Naive thymus-derived CD4-positive, alpha-beta T cell (primary cell): Measurements from ENCODE around the gene DPP6. TPM values are rescaled to one million over a fixed set of nuclear protein-coding genes. Genes with fewer than 3 reads are reported as not detected.

Source experiments
- ATAC-seq: fragments of 150-1000 bp; cut with Tn5 transposase; 2 replicates; pipeline ENCODE4 v1.10.0; 2021; ENCODE audit warnings: mild to moderate bottlenecking, moderate library complexity
- CTCF ChIA-PET: fragments of 350-600 bp; sonication (Branson Sonifier 250); formaldehyde crosslinking; loops from one replicate; lab custom pipeline; 2021; ENCODE audit warnings: antibody characterized with exemption; lab: Charles Lee
- POLR2A ChIA-PET: fragments of 350-600 bp; sonication (Branson Sonifier 250); formaldehyde crosslinking; loops from one replicate; lab custom pipeline; 2021; ENCODE audit warnings: antibody characterized with exemption, inconsistent platforms; lab: Charles Lee
- DNase-seq, 9 donors: peaks; one replicate each; pipeline versions ENCODE4 v3.0.0 to v3.0.0-alpha.2; 2020 to 2022; ENCODE audit warnings: mixed read lengths in 1 of 9
- H3K27ac ChIP-seq: one replicate; pipeline ENCODE4 v1.7.0; 2013; ENCODE audit warnings: mild to moderate bottlenecking, low read depth, low read length, moderate library complexity
- H3K27me3 ChIP-seq, 2 donors: one replicate each; pipeline ENCODE4 v1.7.0; 2013; ENCODE audit warnings: low read length in 2 of 2, mild to moderate bottlenecking in 2 of 2, moderate library complexity in 2 of 2; ENCODE audit not compliant: control insufficient read depth in 2 of 2, insufficient read depth in 2 of 2
- H3K36me3 ChIP-seq, 3 experiments: 1 replicate in 2 of 3; 2 replicates in 1 of 3; pipeline ENCODE4 v1.7.0; 2013; ENCODE audit warnings: low read length in 3 of 3, mild to moderate bottlenecking in 3 of 3, moderate library complexity in 1 of 3; ENCODE audit not compliant: insufficient read depth in 3 of 3, control insufficient read depth in 2 of 3
- H3K4me1 ChIP-seq, 2 donors: one replicate each; pipeline ENCODE4 v1.7.0; 2013; ENCODE audit warnings: low read length in 2 of 2, mild to moderate bottlenecking in 2 of 2, moderate library complexity in 1 of 2; ENCODE audit not compliant: control insufficient read depth in 2 of 2, insufficient read depth in 2 of 2
- H3K4me3 ChIP-seq: 2 replicates; pipeline ENCODE4 v1.7.0; 2013; ENCODE audit warnings: mild to moderate bottlenecking, low read length
- H3K9me3 ChIP-seq, 3 experiments: 1 replicate in 2 of 3; 2 replicates in 1 of 3; pipeline ENCODE4 v1.7.0; 2013; ENCODE audit warnings: low read length in 3 of 3; ENCODE audit not compliant: control insufficient read depth in 2 of 3
- H3K27ac Mint-ChIP-seq, 9 donors: one replicate each; pipeline ENCODE4 v1.8.0; 2020 to 2022; ENCODE audit warnings: mixed read lengths in 9 of 9, mild to moderate bottlenecking in 8 of 9, moderate library complexity in 5 of 9, inconsistent platforms in 2 of 9
- H3K27me3 Mint-ChIP-seq, 5 donors: one replicate each; pipeline ENCODE4 v1.8.0; 2021 to 2022; ENCODE audit warnings: mixed read lengths in 5 of 5, mild to moderate bottlenecking in 1 of 5
- H3K36me3 Mint-ChIP-seq, 5 donors: one replicate each; pipeline ENCODE4 v1.8.0; 2020 to 2022; ENCODE audit warnings: mixed read lengths in 5 of 5, mild to moderate bottlenecking in 3 of 5, inconsistent platforms in 1 of 5
- H3K4me1 Mint-ChIP-seq, 7 donors: one replicate each; pipeline ENCODE4 v1.8.0; 2020 to 2022; ENCODE audit warnings: mixed read lengths in 7 of 7, mild to moderate bottlenecking in 3 of 7, inconsistent platforms in 1 of 7
- H3K4me3 Mint-ChIP-seq, 10 donors: one replicate each; pipeline ENCODE4 v1.8.0; 2020 to 2022; ENCODE audit warnings: mild to moderate bottlenecking in 10 of 10, mixed read lengths in 10 of 10, moderate library complexity in 6 of 10, inconsistent platforms in 2 of 10
- H3K9me3 Mint-ChIP-seq, 11 donors: one replicate each; pipeline ENCODE4 v1.8.0; 2020 to 2022; ENCODE audit warnings: mixed read lengths in 11 of 11, mild to moderate bottlenecking in 4 of 11, inconsistent platforms in 1 of 11, moderate library complexity in 1 of 11
- intact Hi-C, 2 donors: fragments of 100-400 bp; cut with micrococcal nuclease; formaldehyde crosslinking; loops; one replicate each; pipeline ENCODE4 v1.15.1; 2023
- polyA plus RNA-seq, 2 donors: library from polyadenylated mRNA; unstranded; fragments of 300-500 nt; fragmentation: Illumina TruSeq; gene quantifications; one replicate each; pipeline ENCODE4 v1.2.3, GENCODE V29; 2021
- total RNA-seq, 6 experiments: library from RNA in 5 of 6; stranded (reverse) in 5 of 6; gene quantifications; 1 replicate in 5 of 6; 2 replicates in 1 of 6; pipeline ENCODE4 v1.2.3 and lab custom pipeline; 2021 to 2026

Gene DPP6
- total and polyA plus RNA-seq, 7 experiments from 2014 or later: not detected

- Histone ChIP-seq H3K9me3 (no peaks in the 10 kb centered on the region), H3K36me3 (no peaks in the 10 kb centered on the region), H3K4me1 (no peaks in the 10 kb centered on the region), H3K4me3 (no peak overlapping the region), H3K27ac (no peak overlapping the region), H3K27me3 (no peaks in the 10 kb centered on the region)
- ChIA-PET POLR2A (no interaction called here), CTCF (no interaction called here)
- peaks cover 0 to 6% (median 3%) of the 10 kb centered on the region in 11 donors for H3K9me3 Mint-ChIP-seq
- H3K4me3 Mint-ChIP-seq: no peak overlapping the region
- H3K36me3 Mint-ChIP-seq: no peaks in the 10 kb centered on the region
- no peak overlapping the region for H3K27ac Mint-ChIP-seq
- ATAC-seq (no peak), DNase-seq (no peak)
- H3K27me3 Mint-ChIP-seq: no peaks in the 10 kb centered on the region
- no peaks in the 10 kb centered on the region for H3K4me1 Mint-ChIP-seq
- intact Hi-C loops: no loop called here
Observed at GRCh38 chr7:154212861-154213260, 160.7 kb downstream of the DPP6 start.

- Mint-ChIP-seq H3K27ac (no peak overlapping the region), H3K4me3 (no peak overlapping the region), H3K9me3 (peaks cover under 1 to 9% (median 5%) of the 10 kb centered on the region in 11 donors), H3K27me3 (no peaks in the 10 kb centered on the region), H3K4me1 (no peaks in the 10 kb centered on the region), H3K36me3 (no peaks in the 10 kb centered on the region)
- no peak for DNase-seq
- H3K27ac ChIP-seq: no peak overlapping the region
- ChIA-PET CTCF (no interaction called here), POLR2A (no interaction called here)
- H3K4me1 ChIP-seq: no peaks in the 10 kb centered on the region
- H3K4me3 ChIP-seq: no peak overlapping the region
- intact Hi-C loops: no loop called here
- no peaks in the 10 kb centered on the region for H3K27me3 ChIP-seq
- no peak for ATAC-seq
- H3K36me3 ChIP-seq: no peaks in the 10 kb centered on the region
- no peaks in the 10 kb centered on the region for H3K9me3 ChIP-seq
Observed at GRCh38 chr7:154217688-154218340, 165.6 kb downstream of the DPP6 start.

DNA sequence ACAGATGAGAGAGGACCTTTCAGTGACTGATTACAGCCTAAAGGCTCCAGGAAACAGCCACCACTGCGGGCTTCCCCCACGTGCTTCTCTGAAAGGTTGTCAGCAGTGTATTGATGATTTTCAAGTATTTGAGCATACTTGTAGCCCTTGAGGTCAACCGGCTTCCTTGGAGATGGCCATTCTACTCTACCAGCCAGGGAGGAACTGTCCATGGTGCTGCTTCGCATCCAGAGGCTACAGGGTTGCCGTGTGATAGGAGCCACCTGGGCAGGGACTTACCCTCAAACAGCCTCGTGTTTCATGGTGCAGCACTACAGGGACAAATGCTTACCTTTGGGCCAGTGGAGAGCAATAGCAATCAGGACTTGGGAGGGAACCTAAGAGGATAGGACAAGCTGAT lies 179.5 kb downstream of the DPP6 start:
- no peaks in the 10 kb centered on the region for H3K4me1 ChIP-seq
- H3K4me1 Mint-ChIP-seq: no peaks in the 10 kb centered on the region
- no peaks in the 10 kb centered on the region for H3K36me3 ChIP-seq
- H3K9me3 ChIP-seq: peaks cover 0 to 6% (median 0%) of the 10 kb centered on the region in 3 experiments
- ChIA-PET POLR2A (no interaction called here), CTCF (no interaction called here)
- H3K36me3 Mint-ChIP-seq: peaks cover 0 to 3% (median 0%) of the 10 kb centered on the region in 5 donors
- H3K27me3 ChIP-seq: no peaks in the 10 kb centered on the region
- H3K27ac Mint-ChIP-seq: no peak overlapping the region
- no peak for ATAC-seq
- H3K27me3 Mint-ChIP-seq: no peaks in the 10 kb centered on the region
- intact Hi-C loops: no loop called here
- H3K4me3 ChIP-seq: no peak overlapping the region
- H3K9me3 Mint-ChIP-seq: peaks cover 0 to 16% (median 10%) of the 10 kb centered on the region in 11 donors
- no peak overlapping the region for H3K27ac ChIP-seq
- DNase-seq: no peak
- no peak overlapping the region for H3K4me3 Mint-ChIP-seq

GRCh38 chr7:154232700-154233099 lies 180.5 kb downstream of the DPP6 start:
- Histone ChIP-seq H3K27ac (no peak overlapping the region), H3K36me3 (no peaks in the 10 kb centered on the region), H3K9me3 (peaks cover 0 to 6% (median 0%) of the 10 kb centered on the region in 3 experiments), H3K4me3 (no peak overlapping the region), H3K4me1 (no peaks in the 10 kb centered on the region), H3K27me3 (no peaks in the 10 kb centered on the region)
- Mint-ChIP-seq H3K36me3 (peaks cover 0 to 3% (median 0%) of the 10 kb centered on the region in 5 donors), H3K4me3 (no peak overlapping the region), H3K27me3 (peaks cover 0 to 3% (median 0%) of the 10 kb centered on the region in 5 donors), H3K4me1 (no peaks in the 10 kb centered on the region), H3K27ac (no peak overlapping the region), H3K9me3 (peaks cover 0 to 18% (median 10%) of the 10 kb centered on the region in 11 donors)
- POLR2A ChIA-PET: no interaction called here
- intact Hi-C loops: no loop called here
- ATAC-seq (no peak), DNase-seq (no peak)
- CTCF ChIA-PET: no interaction called here

DNA sequence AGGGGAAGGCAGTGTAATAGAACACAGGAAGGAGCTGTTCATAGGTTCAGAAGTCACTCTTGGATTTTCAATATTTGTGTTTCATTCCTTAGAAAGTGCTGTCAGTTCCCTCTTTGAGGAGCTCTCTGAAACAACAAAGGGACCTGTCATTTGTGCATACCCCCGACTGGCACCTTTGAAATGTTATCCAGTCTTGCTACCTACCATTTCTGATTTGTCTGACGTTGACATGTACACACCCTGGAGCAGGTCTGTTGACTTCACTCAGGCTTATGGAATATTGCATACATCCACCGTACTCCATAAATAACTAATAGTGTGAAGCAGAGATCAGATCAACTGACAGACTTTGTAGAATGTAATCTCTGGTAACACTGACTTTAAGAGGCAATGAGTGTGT lies 189.8 kb downstream of the DPP6 start:
- ChIA-PET CTCF (no interaction called here), POLR2A (no interaction called here)
- Histone ChIP-seq H3K9me3 (peaks cover 0 to 10% (median 0%) of the 10 kb centered on the region in 3 experiments), H3K36me3 (no peaks in the 10 kb centered on the region), H3K27ac (no peak overlapping the region), H3K27me3 (no peaks in the 10 kb centered on the region), H3K4me1 (no peaks in the 10 kb centered on the region), H3K4me3 (no peak overlapping the region)
- H3K9me3 Mint-ChIP-seq: peaks cover 3 to 30% (median 13%) of the 10 kb centered on the region in 11 donors
- H3K4me1 Mint-ChIP-seq: no peaks in the 10 kb centered on the region
- no peak overlapping the region for H3K27ac Mint-ChIP-seq
- H3K36me3 Mint-ChIP-seq: peaks cover 0 to 4% (median 0%) of the 10 kb centered on the region in 5 donors
- no peak overlapping the region for H3K4me3 Mint-ChIP-seq
- peaks cover 0 to 9% (median 0%) of the 10 kb centered on the region in 5 donors for H3K27me3 Mint-ChIP-seq
- no peak for DNase-seq
- no peak for ATAC-seq
- intact Hi-C loops: no loop called here

- POLR2A ChIA-PET: no interaction called here
- ATAC-seq: no peak
- no peak overlapping the region for H3K4me3 ChIP-seq
- no peaks in the 10 kb centered on the region for H3K4me1 Mint-ChIP-seq
- CTCF ChIA-PET: no interaction called here
- H3K4me3 Mint-ChIP-seq: no peak overlapping the region
- H3K27ac Mint-ChIP-seq: no peak overlapping the region
- peaks cover 0 to 9% (median 0%) of the 10 kb centered on the region in 5 donors for H3K27me3 Mint-ChIP-seq
- intact Hi-C loops: no loop called here
- no peaks in the 10 kb centered on the region for H3K27me3 ChIP-seq
- peaks cover 5 to 30% (median 13%) of the 10 kb centered on the region in 11 donors for H3K9me3 Mint-ChIP-seq
- H3K36me3 Mint-ChIP-seq: peaks cover 0 to 4% (median 0%) of the 10 kb centered on the region in 5 donors
- H3K4me1 ChIP-seq: no peaks in the 10 kb centered on the region
- no peak overlapping the region for H3K27ac ChIP-seq
- peaks cover 0 to 10% (median 0%) of the 10 kb centered on the region in 3 experiments for H3K9me3 ChIP-seq
- DNase-seq: no peak
- no peaks in the 10 kb centered on the region for H3K36me3 ChIP-seq
Observed at GRCh38 chr7:154242709-154243108, 190.5 kb downstream of the DPP6 start.

DNA sequence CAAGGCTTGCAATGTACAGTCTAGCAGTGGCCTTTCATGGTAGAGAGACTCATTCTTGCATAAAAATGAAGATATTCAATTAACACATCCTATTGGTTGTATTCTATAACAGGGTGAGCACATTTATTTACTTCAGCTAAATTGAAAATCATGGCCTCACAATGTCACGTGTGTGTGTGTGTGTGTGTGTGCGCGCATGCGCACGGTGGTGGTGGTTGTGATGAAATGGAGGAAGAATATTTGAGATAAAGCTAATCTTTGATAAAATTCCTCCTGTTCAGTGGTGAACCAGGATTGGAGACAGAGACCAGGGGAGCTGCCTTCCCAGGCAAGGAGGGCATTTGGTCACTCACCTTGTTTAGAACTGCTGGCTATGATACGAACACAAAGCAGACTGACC lies 199.8 kb downstream of the DPP6 start:
- Histone ChIP-seq H3K4me1 (no peaks in the 10 kb centered on the region), H3K27ac (no peak overlapping the region), H3K27me3 (no peaks in the 10 kb centered on the region), H3K36me3 (no peaks in the 10 kb centered on the region), H3K9me3 (no peaks in the 10 kb centered on the region), H3K4me3 (no peak overlapping the region)
- H3K4me1 Mint-ChIP-seq: no peaks in the 10 kb centered on the region
- intact Hi-C loops: no loop called here
- ATAC-seq (no peak), DNase-seq (no peak)
- H3K4me3 Mint-ChIP-seq: no peak overlapping the region
- no peaks in the 10 kb centered on the region for H3K36me3 Mint-ChIP-seq
- ChIA-PET CTCF (no interaction called here), POLR2A (no interaction called here)
- peaks cover 0 to 13% (median 6%) of the 10 kb centered on the region in 11 donors for H3K9me3 Mint-ChIP-seq
- H3K27me3 Mint-ChIP-seq: no peaks in the 10 kb centered on the region
- H3K27ac Mint-ChIP-seq: no peak overlapping the region
